ENCODE results near the gene SLC16A6.

Gene SLC16A6

DNA sequence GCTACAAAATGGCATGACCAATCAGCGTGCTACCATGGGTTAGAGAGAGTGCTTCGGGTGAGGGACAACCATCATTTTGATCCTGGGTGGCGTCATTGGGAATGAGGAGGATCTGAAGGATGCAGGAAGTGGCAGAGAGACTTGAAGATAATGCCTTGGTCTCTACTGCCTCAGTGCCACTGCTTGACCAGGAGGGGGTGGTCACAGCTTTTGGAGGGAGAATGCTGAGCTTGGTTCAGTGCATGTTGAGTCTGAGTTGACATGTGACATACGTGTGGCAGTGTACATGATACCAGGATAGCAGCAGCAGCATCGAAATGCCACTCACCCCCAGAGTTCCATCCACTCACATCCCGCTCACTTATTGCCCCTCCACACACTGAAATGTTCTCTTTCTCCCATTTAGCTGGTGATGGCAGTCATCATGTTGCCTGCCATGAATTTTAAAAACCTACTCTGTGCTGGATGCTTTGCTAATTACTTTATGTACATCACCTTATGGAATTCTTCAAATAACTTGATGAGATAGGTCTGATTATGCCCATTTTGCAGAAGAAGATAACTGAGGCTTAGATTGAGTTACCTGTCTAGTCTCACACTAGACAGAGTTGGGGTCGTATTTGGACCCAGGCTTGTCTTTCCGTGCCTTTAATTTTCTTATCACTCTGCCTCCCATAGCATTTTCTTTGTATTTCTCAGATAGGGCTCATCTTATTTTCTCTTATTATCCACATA is 37.1 kb upstream of the SLC16A6 start:
- TF ChIP-seq, protein P1, sequence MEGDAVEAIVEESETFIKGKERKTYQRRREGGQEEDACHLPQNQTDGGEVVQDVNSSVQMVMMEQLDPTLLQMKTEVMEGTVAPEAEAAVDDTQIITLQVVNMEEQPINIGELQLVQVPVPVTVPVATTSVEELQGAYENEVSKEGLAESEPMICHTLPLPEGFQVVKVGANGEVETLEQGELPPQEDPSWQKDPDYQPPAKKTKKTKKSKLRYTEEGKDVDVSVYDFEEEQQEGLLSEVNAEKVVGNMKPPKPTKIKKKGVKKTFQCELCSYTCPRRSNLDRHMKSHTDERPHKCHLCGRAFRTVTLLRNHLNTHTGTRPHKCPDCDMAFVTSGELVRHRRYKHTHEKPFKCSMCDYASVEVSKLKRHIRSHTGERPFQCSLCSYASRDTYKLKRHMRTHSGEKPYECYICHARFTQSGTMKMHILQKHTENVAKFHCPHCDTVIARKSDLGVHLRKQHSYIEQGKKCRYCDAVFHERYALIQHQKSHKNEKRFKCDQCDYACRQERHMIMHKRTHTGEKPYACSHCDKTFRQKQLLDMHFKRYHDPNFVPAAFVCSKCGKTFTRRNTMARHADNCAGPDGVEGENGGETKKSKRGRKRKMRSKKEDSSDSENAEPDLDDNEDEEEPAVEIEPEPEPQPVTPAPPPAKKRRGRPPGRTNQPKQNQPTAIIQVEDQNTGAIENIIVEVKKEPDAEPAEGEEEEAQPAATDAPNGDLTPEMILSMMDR (IDR thresholded peaks at IDR 0.05): no peak
- H3K27me3 ChIP-seq: no peaks in the 10 kb centered on the region
- no peaks in the 10 kb centered on the region for H3K36me3 ChIP-seq
- no peak overlapping the region for H3K27ac ChIP-seq
- H3K4me1 ChIP-seq (ENCODE audit: control insufficient read depth in 1 of 2, insufficient read depth in 1 of 2, low read depth in 1 of 2, low read length in 1 of 2): no peaks in the 10 kb centered on the region
- peaks cover 12% of the 10 kb centered on the region for H3K9me3 ChIP-seq
- H3K4me3 ChIP-seq (ENCODE audit: low read depth in 1 of 2, low read length in 1 of 2): no peak overlapping the region

DNA sequence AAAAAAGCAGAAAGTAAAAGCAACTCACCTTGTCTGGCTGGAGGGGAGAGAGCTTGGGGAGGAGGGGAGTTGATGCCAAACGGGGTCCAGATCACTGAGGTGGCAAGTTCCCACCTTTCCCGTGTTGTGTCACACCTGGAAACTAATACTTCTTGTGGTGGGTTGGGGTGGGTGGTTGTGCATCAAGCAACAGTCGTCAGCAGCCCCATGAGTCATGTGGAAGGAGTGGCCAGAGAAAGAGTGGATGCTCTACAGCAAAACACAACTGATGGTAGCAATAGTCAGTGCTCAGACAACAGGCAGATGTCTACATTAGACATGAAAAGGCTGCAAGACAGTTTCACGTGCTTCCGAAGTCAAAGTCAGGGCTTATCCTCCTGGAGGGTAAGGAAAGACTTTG is 35.8 kb upstream of the SLC16A6 start:
- no peaks in the 10 kb centered on the region for H3K36me3 ChIP-seq
- H3K27ac ChIP-seq: no peak overlapping the region
- no peaks in the 10 kb centered on the region for H3K4me1 ChIP-seq (ENCODE audit: control insufficient read depth in 1 of 2, insufficient read depth in 1 of 2, low read depth in 1 of 2, low read length in 1 of 2)
- TF ChIP-seq, protein P1 (IDR thresholded peaks at IDR 0.05): no peak
- no peak overlapping the region for H3K4me3 ChIP-seq (ENCODE audit: low read depth in 1 of 2, low read length in 1 of 2)
- H3K27me3 ChIP-seq: no peaks in the 10 kb centered on the region
- peaks cover 5% of the 10 kb centered on the region for H3K9me3 ChIP-seq

- Histone ChIP-seq H3K4me1 (ENCODE audit: control insufficient read depth in 1 of 2, insufficient read depth in 1 of 2, low read depth in 1 of 2, low read length in 1 of 2) (no peaks in the 10 kb centered on the region), H3K36me3 (no peaks in the 10 kb centered on the region), H3K9me3 (no peaks in the 10 kb centered on the region), H3K27ac (no peak overlapping the region), H3K27me3 (no peaks in the 10 kb centered on the region), H3K4me3 (ENCODE audit: low read depth in 1 of 2, low read length in 1 of 2) (no peak overlapping the region)
- TF ChIP-seq, protein P1 (IDR thresholded peaks at IDR 0.05): no peak
Observed at GRCh38 chr17:68325961-68326360, 35.0 kb upstream of the SLC16A6 start.

DNA sequence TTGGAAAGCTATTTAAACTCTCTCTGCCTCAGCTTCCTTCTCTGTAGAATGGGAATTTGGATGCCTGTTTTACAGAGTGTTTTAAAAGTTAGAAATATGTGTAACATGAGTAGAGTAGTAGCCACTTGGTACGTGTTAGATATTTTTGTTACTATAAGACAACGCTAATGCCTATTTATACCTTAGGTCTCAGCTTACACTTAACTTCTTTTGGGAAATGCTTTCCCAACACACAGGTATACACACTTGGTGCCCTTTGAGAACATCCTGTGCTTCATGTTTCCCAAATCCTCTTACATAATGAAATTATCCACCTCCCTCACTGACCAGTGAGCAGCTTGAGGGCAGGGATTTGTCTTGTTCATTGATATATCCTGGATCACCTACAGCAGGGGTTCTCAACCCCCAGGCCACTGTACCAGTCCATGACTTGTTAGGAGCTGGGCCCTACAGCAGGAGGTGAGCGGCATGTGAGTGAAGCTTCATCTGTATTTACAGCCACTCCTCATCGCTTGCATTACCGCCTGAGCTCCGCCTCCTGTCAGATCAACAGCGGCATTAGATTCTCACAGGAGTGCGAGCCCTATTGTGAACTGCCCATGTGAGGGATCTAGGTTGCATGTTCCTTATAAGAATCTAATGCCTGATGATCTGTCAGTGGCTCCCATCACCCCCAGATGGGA is 33.9 kb upstream of the SLC16A6 start:
- TF ChIP-seq, protein P1 (IDR thresholded peaks at IDR 0.05): no peak
- Histone ChIP-seq H3K36me3 (no peaks in the 10 kb centered on the region), H3K4me3 (ENCODE audit: low read depth in 1 of 2, low read length in 1 of 2) (no peak overlapping the region), H3K27ac (no peak overlapping the region), H3K27me3 (no peaks in the 10 kb centered on the region), H3K4me1 (ENCODE audit: control insufficient read depth in 1 of 2, insufficient read depth in 1 of 2, low read depth in 1 of 2, low read length in 1 of 2) (peaks cover 2% of the 10 kb centered on the region in 2 experiments), H3K9me3 (no peaks in the 10 kb centered on the region)

- Histone ChIP-seq H3K27me3 (no peaks in the 10 kb centered on the region), H3K4me3 (ENCODE audit: low read depth in 1 of 2, low read length in 1 of 2) (no peak overlapping the region), H3K27ac (no peak overlapping the region), H3K9me3 (no peaks in the 10 kb centered on the region), H3K4me1 (ENCODE audit: control insufficient read depth in 1 of 2, insufficient read depth in 1 of 2, low read depth in 1 of 2, low read length in 1 of 2) (peaks cover 9% of the 10 kb centered on the region in 2 experiments), H3K36me3 (no peaks in the 10 kb centered on the region)
- TF ChIP-seq, protein P1 (IDR thresholded peaks at IDR 0.05): no peak
Observed at GRCh38 chr17:68324114-68324513, 33.2 kb upstream of the SLC16A6 start.
